Fibroblast of lung (primary cell): ENCODE measurements around the gene CRIP2. TPM values are rescaled to one million over a fixed set of nuclear protein-coding genes. Genes with fewer than 3 reads are reported as not detected.

Experiments
- DNase-seq, 2 donors: peaks; one replicate each; pipeline versions ENCODE4 v3.0.0 to v3.0.0-alpha.2; 2010; ENCODE audit warnings: low read depth in 2 of 2
- H2AFZ ChIP-seq: 2 replicates; pipeline ENCODE4 v1.5.1; 2012; ENCODE audit warnings: low read length, control low read depth, inconsistent platforms
- H3K27ac ChIP-seq: 2 replicates; pipeline ENCODE4 v1.5.1; 2011; ENCODE audit warnings: low read length, control low read depth; ENCODE audit not compliant: insufficient read depth
- H3K27me3 ChIP-seq: 2 replicates; pipeline ENCODE4 v1.5.1; 2011; ENCODE audit warnings: mild to moderate bottlenecking, low read length; ENCODE audit not compliant: control insufficient read depth, insufficient read depth
- H3K36me3 ChIP-seq: 2 replicates; pipeline ENCODE4 v1.5.1; 2011; ENCODE audit warnings: low read length; ENCODE audit not compliant: control insufficient read depth, insufficient read depth
- H3K4me1 ChIP-seq: 2 replicates; pipeline ENCODE4 v1.5.1; 2011; ENCODE audit warnings: low read length; ENCODE audit not compliant: control insufficient read depth, insufficient read depth; ENCODE audit errors: extremely low read depth
- H3K4me2 ChIP-seq: 2 replicates; pipeline ENCODE4 v1.5.1; 2011; ENCODE audit warnings: low read length, control low read depth; ENCODE audit not compliant: insufficient read depth; ENCODE audit errors: extremely low read depth
- H3K4me3 ChIP-seq, 4 experiments: fragments of 200-600 bp in 1 of 4; sonication (generic) in 1 of 4; replicated peaks in 1 of 4; 2 replicates each; pipeline ENCODE4 v1.5.1; 2011 to 2016; ENCODE audit warnings: low read length in 4 of 4, low read depth in 3 of 4, mild to moderate bottlenecking in 3 of 4, control low read depth in 2 of 4, inconsistent platforms in 1 of 4, mixed read lengths in 1 of 4; ENCODE audit not compliant: insufficient read depth in 1 of 4; ENCODE audit errors: control extremely low read depth in 1 of 4
- H3K79me2 ChIP-seq: 2 replicates; pipeline ENCODE4 v1.5.1; 2012; ENCODE audit warnings: mild to moderate bottlenecking, low read length, inconsistent platforms; ENCODE audit not compliant: control insufficient read depth, insufficient read depth
- H3K9ac ChIP-seq: 2 replicates; pipeline ENCODE4 v1.5.1; 2011; ENCODE audit warnings: mild to moderate bottlenecking, low read length, control low read depth; ENCODE audit not compliant: insufficient read depth
- H3K9me3 ChIP-seq: 2 replicates; pipeline ENCODE4 v1.5.1; 2012; ENCODE audit warnings: low read depth, low read length; ENCODE audit not compliant: control insufficient read depth, insufficient read depth
- H4K20me1 ChIP-seq: 2 replicates; pipeline ENCODE4 v1.5.1; 2011; ENCODE audit warnings: low read length; ENCODE audit not compliant: control insufficient read depth, insufficient read depth; ENCODE audit errors: extremely low read depth
- EZH2 ChIP-seq: IDR thresholded peaks from 2 replicates; pipeline ENCODE4 v1.5.1; 2012; ENCODE audit warnings: low read length, control low read depth, mild to moderate bottlenecking; ENCODE audit errors: missing control alignments
- polyA plus RNA-seq, 2 donors: library from polyadenylated mRNA; depleted of rRNA in 1 of 2; stranded (reverse) in 1 of 2; unstranded in 1 of 2; fragments of >200 nt; gene quantifications; 2 replicates each; pipeline ENCODE4 v1.2.1, GENCODE V29; 2011 to 2012; ENCODE audit warnings: missing spikeins in 1 of 2
- total RNA-seq: library from RNA; depleted of rRNA; stranded (reverse); fragments of >200 nt; gene quantifications from 2 replicates; pipeline ENCODE4 v1.2.1, GENCODE V29; 2014
- TF ChIP-seq, protein P1 (sequence below), 2 donors: IDR thresholded peaks in 1 of 2; conservative IDR thresholded peaks in 1 of 2; 1 replicate in 1 of 2; 2 replicates in 1 of 2; pipeline ENCODE4 v1.5.1; 2011 to 2012; ENCODE audit warnings: low read length in 2 of 2, control low read depth in 1 of 2, inconsistent platforms in 1 of 2, low read depth in 1 of 2, mild to moderate bottlenecking in 1 of 2

CRIP2 gene
- total and polyA plus RNA-seq, 2 donors (not counting 1 experiment from before 2014, with no cell fraction given): 58.9 to 68.5 TPM

- H3K4me2 ChIP-seq: no peak overlapping the region
- no peaks in the 10 kb centered on the region for H3K27me3 ChIP-seq
- no peaks in the 10 kb centered on the region for H4K20me1 ChIP-seq
- H3K9me3 ChIP-seq: no peaks in the 10 kb centered on the region
- peaks cover 29% of the 10 kb centered on the region for H3K36me3 ChIP-seq
- no peak for DNase-seq
- no peak overlapping the region for H3K4me3 ChIP-seq
- H3K79me2 ChIP-seq: no peaks in the 10 kb centered on the region
- TF ChIP-seq, protein P1, sequence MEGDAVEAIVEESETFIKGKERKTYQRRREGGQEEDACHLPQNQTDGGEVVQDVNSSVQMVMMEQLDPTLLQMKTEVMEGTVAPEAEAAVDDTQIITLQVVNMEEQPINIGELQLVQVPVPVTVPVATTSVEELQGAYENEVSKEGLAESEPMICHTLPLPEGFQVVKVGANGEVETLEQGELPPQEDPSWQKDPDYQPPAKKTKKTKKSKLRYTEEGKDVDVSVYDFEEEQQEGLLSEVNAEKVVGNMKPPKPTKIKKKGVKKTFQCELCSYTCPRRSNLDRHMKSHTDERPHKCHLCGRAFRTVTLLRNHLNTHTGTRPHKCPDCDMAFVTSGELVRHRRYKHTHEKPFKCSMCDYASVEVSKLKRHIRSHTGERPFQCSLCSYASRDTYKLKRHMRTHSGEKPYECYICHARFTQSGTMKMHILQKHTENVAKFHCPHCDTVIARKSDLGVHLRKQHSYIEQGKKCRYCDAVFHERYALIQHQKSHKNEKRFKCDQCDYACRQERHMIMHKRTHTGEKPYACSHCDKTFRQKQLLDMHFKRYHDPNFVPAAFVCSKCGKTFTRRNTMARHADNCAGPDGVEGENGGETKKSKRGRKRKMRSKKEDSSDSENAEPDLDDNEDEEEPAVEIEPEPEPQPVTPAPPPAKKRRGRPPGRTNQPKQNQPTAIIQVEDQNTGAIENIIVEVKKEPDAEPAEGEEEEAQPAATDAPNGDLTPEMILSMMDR (conservative IDR thresholded peaks at IDR 0.05 in 1 of 2, IDR thresholded peaks at IDR 0.05 in 1 of 2; ENCODE audit: low read depth in 1 of 2, low read length in 2 of 2): no peak
- no peak for TF ChIP-seq EZH2
- H3K27ac ChIP-seq: no peak overlapping the region
- H3K9ac ChIP-seq: no peak overlapping the region
- no peak overlapping the region for H2AFZ ChIP-seq
- peaks cover 5% of the 10 kb centered on the region for H3K4me1 ChIP-seq
These were observed 14.0 kb upstream of the CRIP2 start for GRCh38 chr14:105460616-105461015.

GRCh38 chr14:105461903-105462302 is 12.7 kb upstream of the CRIP2 start:
- Histone ChIP-seq H3K79me2 (no peaks in the 10 kb centered on the region), H3K9me3 (no peaks in the 10 kb centered on the region), H3K27ac (no peak overlapping the region), H3K27me3 (no peaks in the 10 kb centered on the region), H3K4me3 (no peak overlapping the region), H3K4me1 (peaks cover 7% of the 10 kb centered on the region), H3K36me3 (peaks cover 26% of the 10 kb centered on the region), H3K9ac (no peak overlapping the region), H3K4me2 (no peak overlapping the region), H2AFZ (no peak overlapping the region), H4K20me1 (no peaks in the 10 kb centered on the region)
- DNase-seq: no peak
- TF ChIP-seq, protein P1 (conservative IDR thresholded peaks at IDR 0.05 in 1 of 2, IDR thresholded peaks at IDR 0.05 in 1 of 2; ENCODE audit: low read depth in 1 of 2, low read length in 2 of 2): no peak
- no peak for TF ChIP-seq EZH2

DNA sequence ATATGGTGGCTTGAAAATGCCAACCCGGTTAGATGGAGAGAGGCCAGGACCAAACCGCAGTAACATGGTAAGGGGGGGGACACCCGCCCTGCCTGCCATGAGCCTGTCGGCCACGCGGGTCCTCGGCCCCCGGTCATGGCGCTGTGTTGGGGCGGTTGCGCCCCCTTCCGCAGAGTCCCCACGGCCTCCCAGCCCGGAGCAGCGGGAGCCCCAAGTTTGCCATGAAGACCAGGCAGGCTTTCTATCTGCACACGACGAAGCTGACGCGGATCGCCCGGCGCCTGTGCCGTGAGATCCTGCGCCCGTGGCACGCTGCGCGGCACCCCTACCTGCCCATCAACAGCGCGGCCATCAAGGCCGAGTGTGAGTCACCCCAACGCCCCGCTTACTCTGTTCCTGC is 10.1 kb upstream of the CRIP2 start:
- Histone ChIP-seq H3K9me3 (no peaks in the 10 kb centered on the region), H3K9ac (no peak overlapping the region), H3K36me3 (peaks cover 34% of the 10 kb centered on the region), H3K27me3 (no peaks in the 10 kb centered on the region), H3K79me2 (no peaks in the 10 kb centered on the region), H3K27ac (no peak overlapping the region), H3K4me3 (no peak overlapping the region), H2AFZ (no peak overlapping the region), H3K4me2 (no peak overlapping the region), H3K4me1 (peaks cover 7% of the 10 kb centered on the region), H4K20me1 (no peaks in the 10 kb centered on the region)
- TF ChIP-seq, protein P1 (conservative IDR thresholded peaks at IDR 0.05 in 1 of 2, IDR thresholded peaks at IDR 0.05 in 1 of 2; ENCODE audit: low read depth in 1 of 2, low read length in 2 of 2): no peak
- no peak for TF ChIP-seq EZH2
- DNase-seq: no peak
